GM10847 (cell line): ENCODE data around the gene COL19A1.

Experiments
- POLR2A ChIP-seq: IDR thresholded peaks from 2 replicates; pipeline ENCODE4 v1.6.1; 2011; ENCODE audit not compliant: insufficient read length; ENCODE audit errors: extremely low read depth

COL19A1 gene

GRCh38 chr6:70119218-70119835 lies 253.0 kb downstream of the COL19A1 start:
- no peak for TF ChIP-seq POLR2A

- TF ChIP-seq POLR2A: no peak
These were observed 258.1 kb downstream of the COL19A1 start for GRCh38 chr6:70124443-70124842.

DNA sequence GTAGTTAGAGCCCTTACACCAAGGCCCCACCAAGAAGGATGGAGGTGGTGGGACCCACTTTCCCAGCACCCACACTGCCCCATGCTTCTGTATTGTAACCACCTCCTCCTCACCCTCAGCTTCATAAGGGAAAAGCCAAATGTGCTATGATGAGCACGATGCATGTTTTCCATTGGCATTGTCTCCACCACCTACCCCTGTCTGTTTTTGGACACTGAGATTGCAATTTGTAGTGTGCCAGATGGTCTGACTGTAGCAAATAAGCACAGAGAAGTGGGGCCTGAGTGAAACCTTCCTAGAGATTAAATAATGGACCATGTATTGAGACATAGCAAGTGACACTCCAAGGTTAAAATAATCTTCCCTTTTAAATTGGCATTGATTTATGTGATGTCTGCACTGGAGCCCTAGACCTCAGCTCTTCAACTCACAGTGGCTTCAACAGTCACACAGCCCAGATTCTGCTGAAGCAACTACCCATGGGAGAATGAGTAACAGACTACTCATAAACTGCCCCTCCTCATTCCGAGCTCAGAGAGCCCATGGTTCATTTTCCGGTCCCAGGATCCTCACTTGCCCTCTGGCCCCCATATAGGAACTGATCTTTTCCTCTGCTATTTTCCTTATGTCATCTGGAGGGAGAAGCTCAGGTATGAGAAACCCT lies 258.7 kb downstream of the COL19A1 start:
- no peak for TF ChIP-seq POLR2A

DNA sequence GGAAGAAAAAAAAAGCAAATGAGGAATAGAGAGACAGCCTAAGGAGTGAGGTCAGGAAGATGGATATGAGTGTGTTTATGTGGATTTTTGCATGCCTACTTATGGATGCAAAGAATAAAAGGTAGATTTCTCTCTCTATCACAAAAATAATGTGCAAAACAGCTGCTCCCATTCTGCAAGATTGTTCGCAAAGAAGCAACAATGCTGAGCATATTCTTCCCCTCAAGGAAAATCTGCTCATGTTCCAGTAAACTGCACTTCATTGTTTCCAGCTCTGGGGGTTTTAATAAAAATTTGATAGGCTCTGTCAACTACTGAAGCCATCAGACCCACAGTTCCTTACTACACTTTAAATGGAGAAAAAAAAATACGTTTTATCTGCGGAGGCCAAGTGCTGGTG lies 259.2 kb downstream of the COL19A1 start:
- TF ChIP-seq POLR2A: no peak

- TF ChIP-seq POLR2A: no peak
These were observed 263.0 kb downstream of the COL19A1 start for GRCh38 chr6:70129341-70129740.

DNA sequence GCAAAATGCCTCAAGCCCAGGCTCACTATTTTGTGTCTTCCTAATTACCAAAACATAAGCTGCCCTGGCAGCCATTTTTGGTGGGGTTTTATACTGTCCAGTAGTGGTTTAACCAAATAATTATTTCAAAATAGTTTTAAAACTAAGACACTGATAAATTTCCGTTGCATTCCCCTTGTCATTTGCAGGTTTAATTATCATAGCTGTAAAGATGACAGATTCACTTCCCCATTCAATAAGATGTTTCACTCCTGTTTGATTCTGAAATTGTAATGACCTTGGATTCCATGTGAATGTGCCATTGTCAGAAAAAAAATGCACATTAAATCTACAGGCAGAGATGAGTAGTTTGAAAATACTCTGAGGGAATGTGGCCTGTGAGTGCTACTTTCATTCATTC lies 264.5 kb downstream of the COL19A1 start:
- no peak for TF ChIP-seq POLR2A

- TF ChIP-seq POLR2A: no peak
These were observed 265.2 kb downstream of the COL19A1 start for GRCh38 chr6:70131528-70131927.

DNA sequence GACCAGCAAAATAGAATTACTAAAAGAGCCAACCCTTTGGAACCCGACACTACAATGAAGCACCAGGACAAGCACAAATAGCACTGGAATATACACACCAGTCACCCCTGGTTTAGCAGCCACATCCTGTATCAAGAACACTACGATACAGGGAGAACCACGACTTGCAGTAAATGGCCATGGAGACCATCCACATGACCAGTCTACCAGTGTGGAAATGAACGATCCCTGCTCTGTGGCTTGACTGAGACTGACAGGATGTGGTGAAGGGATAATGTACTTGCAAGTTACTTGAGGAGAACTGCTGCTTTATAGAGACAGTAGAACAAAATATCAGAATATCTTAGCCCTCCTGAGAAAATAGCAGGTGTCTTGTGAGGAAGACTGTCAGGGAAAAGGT lies 266.9 kb downstream of the COL19A1 start:
- TF ChIP-seq POLR2A: no peak

DNA sequence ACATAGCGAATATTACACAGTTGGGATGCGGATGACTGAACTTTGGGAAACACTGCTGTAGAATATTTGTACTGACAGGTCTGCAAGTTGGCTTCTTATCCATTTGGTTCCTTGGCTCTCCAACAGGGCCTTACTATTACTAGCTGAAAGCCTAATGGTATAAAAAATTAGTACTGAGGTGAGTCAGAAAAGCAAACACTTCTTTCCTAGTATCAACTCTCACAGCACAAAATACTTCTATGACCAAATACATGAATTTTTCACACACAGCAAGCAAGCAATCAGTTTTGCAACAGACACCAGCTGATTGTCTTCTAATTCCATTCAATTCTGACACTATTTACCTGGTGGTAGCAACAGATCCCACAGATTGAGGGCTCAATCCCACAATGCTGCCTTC lies 268.2 kb downstream of the COL19A1 start:
- no peak for TF ChIP-seq POLR2A

GRCh38 chr6:70135219-70136160 lies 269.1 kb downstream of the COL19A1 start:
- no peak for TF ChIP-seq POLR2A

DNA sequence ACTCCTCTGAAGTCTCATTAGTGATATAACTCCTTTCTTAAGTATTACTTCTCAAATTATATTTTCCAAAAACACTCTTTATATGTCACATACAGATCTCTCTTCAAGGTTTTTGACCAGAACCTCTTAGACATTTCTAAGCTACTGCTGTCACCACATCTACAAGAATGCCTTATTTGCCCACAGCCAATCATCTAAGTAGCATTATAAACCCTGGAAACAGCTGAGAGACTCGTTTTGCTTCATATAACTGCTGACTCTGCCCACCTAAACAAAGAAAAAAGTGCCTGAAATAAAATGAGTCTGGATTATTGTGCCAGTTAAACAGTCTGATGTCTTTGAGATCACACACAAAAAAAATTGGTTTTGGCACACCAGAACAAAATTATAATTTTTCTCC lies 270.6 kb downstream of the COL19A1 start:
- no peak for TF ChIP-seq POLR2A

GRCh38 chr6:70140496-70140895 lies 274.1 kb downstream of the COL19A1 start:
- TF ChIP-seq POLR2A: no peak

DNA sequence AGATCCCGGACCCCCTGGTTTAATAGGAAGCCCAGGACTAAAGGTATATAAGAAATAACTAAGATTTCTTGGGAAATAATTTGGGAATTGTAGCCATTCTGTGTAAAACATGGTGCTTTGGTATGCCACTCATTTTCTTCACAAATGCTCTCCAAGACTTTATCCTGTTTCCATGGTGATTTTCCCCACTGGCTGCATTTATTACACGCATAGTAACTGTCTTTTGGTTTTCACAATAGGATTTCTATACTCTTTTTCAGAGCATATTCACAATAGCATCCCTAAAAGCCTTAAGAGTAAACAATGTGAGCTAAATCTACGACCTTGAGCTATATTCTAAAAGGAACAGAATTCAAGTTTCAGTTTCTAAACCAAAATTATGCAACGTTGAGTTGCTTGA lies 275.7 kb downstream of the COL19A1 start:
- TF ChIP-seq POLR2A: no peak

GRCh38 chr6:70145178-70145577 lies 278.8 kb downstream of the COL19A1 start:
- TF ChIP-seq POLR2A: no peak

DNA sequence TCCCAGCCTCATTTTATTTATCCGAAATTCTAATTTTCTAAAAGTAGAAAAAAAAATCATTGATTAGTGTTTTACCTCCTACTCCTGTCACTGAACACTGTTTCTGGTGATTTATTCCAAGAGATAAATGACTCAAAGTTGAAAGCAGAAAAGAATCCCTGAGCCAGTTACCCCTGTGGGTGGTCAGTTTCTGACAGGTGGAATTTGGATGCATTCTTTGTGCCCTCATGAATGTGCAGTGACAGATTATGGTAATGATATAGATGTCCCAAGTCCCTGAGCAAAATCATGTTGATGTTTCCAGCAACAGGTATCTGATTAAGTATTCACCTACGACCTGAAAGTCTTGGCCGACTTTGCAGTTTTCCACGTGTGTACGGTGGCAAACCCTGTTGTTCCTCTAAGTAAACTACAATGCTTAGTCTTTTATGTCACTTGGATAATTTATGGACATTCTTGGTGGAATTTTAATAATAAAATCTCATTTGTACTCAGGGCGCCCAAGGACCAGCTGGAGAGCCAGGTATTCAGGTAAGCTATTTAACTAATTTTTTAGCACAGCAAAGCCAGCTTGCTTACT lies 282.9 kb downstream of the COL19A1 start:
- no peak for TF ChIP-seq POLR2A

DNA sequence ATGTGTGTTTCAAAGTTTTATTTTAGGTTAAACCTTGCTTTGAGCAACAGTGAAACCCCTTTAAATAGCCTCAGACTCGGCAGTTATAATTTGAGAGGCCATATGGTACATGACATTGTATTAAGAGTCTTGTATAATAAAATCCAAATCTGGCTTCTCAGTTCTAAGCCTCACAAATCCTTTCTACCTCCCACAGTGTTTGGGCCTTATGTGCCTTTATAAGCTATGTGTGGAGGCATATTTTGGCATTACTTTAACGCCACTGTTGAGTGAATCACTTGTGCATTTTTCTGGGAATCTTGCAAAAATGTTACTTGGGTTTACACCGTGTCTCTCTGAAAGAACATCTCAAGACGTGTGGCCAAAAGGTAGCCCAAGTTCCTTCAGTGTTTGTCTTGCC lies 284.2 kb downstream of the COL19A1 start:
- no peak for TF ChIP-seq POLR2A
